HFFc6 (cell line): ENCODE results near the gene MYO5A. TPM values are rescaled to one million over a fixed set of nuclear protein-coding genes. Genes with fewer than 3 reads are reported as not detected.
A peak's percentile ranks its signal among the peaks of the same experiment; 100 is the strongest.

Source experiments
- DNase-seq: peaks from one replicate; pipeline ENCODE4 v3.0.0-alpha.2; 2018
- H3K27ac Mint-ChIP-seq: 2 replicates; pipeline ENCODE4 v1.8.0; 2020; ENCODE audit warnings: mild to moderate bottlenecking, mixed read lengths
- H3K27me3 Mint-ChIP-seq: 2 replicates; pipeline ENCODE4 v1.8.0; 2021; ENCODE audit warnings: mild to moderate bottlenecking, moderate library complexity, mixed read lengths; ENCODE audit not compliant: insufficient read depth
- H3K36me3 Mint-ChIP-seq: 2 replicates; pipeline ENCODE4 v1.8.0; 2021; ENCODE audit warnings: low read depth, mixed read lengths
- H3K4me1 Mint-ChIP-seq: 2 replicates; pipeline ENCODE4 v1.8.0; 2020; ENCODE audit warnings: low read depth, mixed read lengths
- H3K4me3 Mint-ChIP-seq: 2 replicates; pipeline ENCODE4 v1.8.0; 2020; ENCODE audit warnings: mild to moderate bottlenecking, moderate library complexity, mixed read lengths
- H3K9me3 Mint-ChIP-seq: 2 replicates; pipeline ENCODE4 v1.8.0; 2020; ENCODE audit warnings: mild to moderate bottlenecking, mixed read lengths
- CTCF ChIP-seq: fragments of 200-600 bp; sonication (generic); IDR thresholded peaks from 2 replicates; pipeline ENCODE4 v1.5.0; 2021; ENCODE audit warnings: antibody characterized with exemption, mild to moderate bottlenecking
- total RNA-seq, 6 experiments: library from RNA; stranded (reverse); fragmentation: NEBNext Ultra II Directional; extraction: Animal tissue kit (Norgen Biotek cat#: 25700); gene quantifications; 2 replicates in 1 of 6; 3 replicates in 5 of 6; pipeline ENCODE4 v1.2.3, GENCODE V29; 2021

Gene MYO5A
- total RNA-seq, 6 experiments from 2014 or later, result 47.4 to 59.4 (median 54.0) TPM

GRCh38 chr15:52523647-52524046, 5.0 kb downstream of the MYO5A start:
- no peaks in the 10 kb centered on the region for H3K9me3 Mint-ChIP-seq
- peaks cover 64% of the 10 kb centered on the region for H3K4me1 Mint-ChIP-seq
- DNase-seq, result no peak
- H3K36me3 Mint-ChIP-seq, result peaks cover 14% of the 10 kb centered on the region
- no peaks in the 10 kb centered on the region; the same call in 1 of the 2 replicates for H3K27me3 Mint-ChIP-seq
- peak overlapping the region; percentile 97 for H3K27ac Mint-ChIP-seq
- TF ChIP-seq CTCF, result no peak
- H3K4me3 Mint-ChIP-seq, result peak overlapping the region; percentile 35; the same call in 1 of the 2 replicates

GRCh38 chr15:52523192-52523591, 5.5 kb downstream of the MYO5A start:
- Mint-ChIP-seq H3K36me3 (peaks cover 14% of the 10 kb centered on the region), H3K4me3 (peak overlapping the region; percentile 35), H3K4me1 (peaks cover 69% of the 10 kb centered on the region), H3K27ac (peak overlapping the region; percentile 97), H3K27me3 (no peaks in the 10 kb centered on the region; the same call in 1 of the 2 replicates), H3K9me3 (no peaks in the 10 kb centered on the region)
- TF ChIP-seq CTCF, result no peak
- peak; percentile 87 for DNase-seq

- Mint-ChIP-seq H3K4me1 (peaks cover 60% of the 10 kb centered on the region), H3K27ac (peak overlapping the region; percentile 97), H3K36me3 (peaks cover 8% of the 10 kb centered on the region), H3K27me3 (no peaks in the 10 kb centered on the region; the same call in 1 of the 2 replicates), H3K4me3 (no peak overlapping the region), H3K9me3 (no peaks in the 10 kb centered on the region)
- no peak for TF ChIP-seq CTCF
- no peak for DNase-seq
These were observed 7.0 kb downstream of the MYO5A start for GRCh38 chr15:52521682-52522081.

- no peaks in the 10 kb centered on the region; the same call in 1 of the 2 replicates for H3K27me3 Mint-ChIP-seq
- no peak overlapping the region for H3K4me3 Mint-ChIP-seq
- 0 out of 2 replicates have a peak, but pooled peaks cover 5% of the 10 kb centered on the region for H3K36me3 Mint-ChIP-seq
- H3K27ac Mint-ChIP-seq, result no peak overlapping the region; the same call in 1 of the 2 replicates
- peaks cover 50% of the 10 kb centered on the region for H3K4me1 Mint-ChIP-seq
- no peak for TF ChIP-seq CTCF
- no peaks in the 10 kb centered on the region for H3K9me3 Mint-ChIP-seq
- no peak for DNase-seq
These were observed 8.3 kb downstream of the MYO5A start for GRCh38 chr15:52520421-52520820.

GRCh38 chr15:52518487-52519371, 10.0 kb downstream of the MYO5A start:
- DNase-seq, result no peak
- no peaks in the 10 kb centered on the region for H3K9me3 Mint-ChIP-seq
- peak overlapping the region; percentile 10; the same call in 1 of the 2 replicates for H3K27ac Mint-ChIP-seq
- no peak for TF ChIP-seq CTCF
- H3K27me3 Mint-ChIP-seq, result no peaks in the 10 kb centered on the region; the same call in 1 of the 2 replicates
- peaks cover 44% of the 10 kb centered on the region for H3K4me1 Mint-ChIP-seq
- no peak overlapping the region for H3K4me3 Mint-ChIP-seq
- 0 out of 2 replicates have a peak, but pooled peaks cover 5% of the 10 kb centered on the region for H3K36me3 Mint-ChIP-seq
